Esophagus muscularis mucosa (tissue), 4 donors: ENCODE results near the gene COPE. TPM values are rescaled to one million over a fixed set of nuclear protein-coding genes. Genes with fewer than 3 reads are reported as not detected.

Source experiments
- DNase-seq: peaks from one replicate; pipeline ENCODE4 v3.0.0-alpha.2; 2017; ENCODE audit errors: extremely low spot score
- H3K27ac ChIP-seq, 4 donors: fragments of 200-600 bp; sonication (generic); replicated peaks in 1 of 4; 1 replicate in 3 of 4; 2 replicates in 1 of 4; pipeline ENCODE4 v1.5.1; 2016 to 2019; ENCODE audit warnings: mild to moderate bottlenecking in 1 of 4
- H3K27me3 ChIP-seq, 4 donors: fragments of 200-600 bp; sonication (generic); one replicate each; pipeline versions ENCODE4 v1.5.1 to v1.6.0; 2016 to 2019
- H3K36me3 ChIP-seq, 4 donors: fragments of 200-600 bp; sonication (generic); one replicate each; pipeline ENCODE4 v1.5.1; 2016 to 2019
- H3K4me1 ChIP-seq, 4 donors: fragments of 200-600 bp; sonication (generic); one replicate each; pipeline ENCODE4 v1.5.1; 2016 to 2019
- H3K4me3 ChIP-seq, 4 donors: fragments of 200-600 bp; sonication (generic); 1 replicate in 2 of 4; 2 replicates in 2 of 4; pipeline ENCODE4 v1.5.1; 2016 to 2019; ENCODE audit warnings: mild to moderate bottlenecking in 4 of 4, moderate library complexity in 1 of 4
- H3K9me3 ChIP-seq, 4 donors: fragments of 200-600 bp; sonication (generic); 1 replicate in 3 of 4; 2 replicates in 1 of 4; pipeline ENCODE4 v1.5.1; 2016 to 2019
- CTCF ChIP-seq, 3 experiments: fragments of 200-600 bp in 2 of 3; fragments of 450-650 bp in 1 of 3; sonication (generic) in 2 of 3; IDR thresholded peaks; one replicate each; pipeline ENCODE4 v1.5.1; 2017 to 2019; ENCODE audit warnings: antibody characterized with exemption in 3 of 3, mild to moderate bottlenecking in 2 of 3, moderate library complexity in 1 of 3
- EP300 ChIP-seq: sonication (generic); formaldehyde crosslinking; IDR thresholded peaks from one replicate; pipeline ENCODE4 v1.6.1; 2017; ENCODE audit warnings: antibody characterized with exemption
- POLR2A ChIP-seq: fragments of 450-650 bp; IDR thresholded peaks from one replicate; pipeline ENCODE4 v1.6.1; 2017; ENCODE audit warnings: antibody characterized with exemption, moderate library complexity, mild to moderate bottlenecking, low read depth
- POLR2AphosphoS5 ChIP-seq, 2 donors: sonication (generic); formaldehyde crosslinking; IDR thresholded peaks; one replicate each; pipeline ENCODE4 v1.6.1; 2017; ENCODE audit warnings: antibody characterized with exemption in 2 of 2
- WGBS: methylation state at CpG from one replicate; pipeline ENCODE4 v1.1.5; 2018; 5-methylcytosine and 5-hydroxymethylcytosine counted together
- intact Hi-C: fragments of 100-400 bp; cut with DNase I; formaldehyde crosslinking; loops from one replicate; pipeline ENCODE4 v1.15.1; 2023
- total RNA-seq, 4 donors: library from RNA; depleted of rRNA; stranded (reverse); fragments of >200 nt; gene quantifications; one replicate each; pipeline versions ENCODE4 v1.1.0 to v1.2.1, GENCODE V29; 2016

COPE gene
- total RNA-seq, 4 donors from 2014 or later = 173 to 231 (median 210) TPM

DNA sequence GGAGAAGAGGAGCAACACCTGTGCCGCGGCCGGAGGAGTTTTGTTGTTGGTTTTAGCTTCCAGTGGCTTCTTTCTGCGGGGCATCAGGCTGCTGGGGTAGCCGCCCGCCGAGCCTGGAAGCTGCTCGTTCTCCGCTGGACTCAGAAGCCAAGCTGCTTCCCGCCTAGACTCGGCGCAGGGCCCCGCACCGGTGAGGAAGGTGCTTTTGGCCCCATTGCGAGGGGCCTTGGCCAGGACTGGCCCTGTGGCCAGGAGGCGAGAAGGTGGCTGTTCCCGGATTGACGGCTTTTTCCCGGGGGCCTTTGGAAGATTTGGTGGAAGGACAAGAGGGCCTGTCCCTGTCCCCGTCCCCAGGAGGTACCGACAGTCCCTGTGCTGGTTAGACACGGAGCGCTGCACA lies 52.0 kb downstream of the COPE start:
- peaks cover 48 to 65% (median 63%) of the 10 kb centered on the region in 4 donors for H3K36me3 ChIP-seq
- H3K4me1 ChIP-seq = peaks cover 23 to 37% (median 32%) of the 10 kb centered on the region in 4 donors
- no peak overlapping the region for H3K27ac ChIP-seq
- 84% methylated on average over 10 of the region's 23 CpGs for whole genome bisulfite sequencing
- DNase-seq = no peak
- peaks cover 0 to 28% (median 11%) of the 10 kb centered on the region in 4 donors for H3K27me3 ChIP-seq
- intact Hi-C loops = no loop called here
- no peaks in the 10 kb centered on the region for H3K9me3 ChIP-seq
- no peak for TF ChIP-seq POLR2AphosphoS5 (IDR thresholded peaks at IDR 0.05)
- TF ChIP-seq EP300 = no peak
- TF ChIP-seq CTCF (IDR thresholded peaks at IDR 0.05) = no peak
- TF ChIP-seq POLR2A = no peak
- H3K4me3 ChIP-seq = no peak overlapping the region

GRCh38 chr19:18866800-18867123 lies 52.4 kb downstream of the COPE start:
- Histone ChIP-seq H3K4me1 (peaks cover 23 to 37% (median 32%) of the 10 kb centered on the region in 4 donors), H3K27me3 (peaks cover 0 to 28% (median 11%) of the 10 kb centered on the region in 4 donors), H3K9me3 (no peaks in the 10 kb centered on the region), H3K27ac (no peak overlapping the region), H3K36me3 (peaks cover 52 to 69% (median 67%) of the 10 kb centered on the region in 4 donors), H3K4me3 (no peak overlapping the region)
- 62% methylated on average over 16 of the region's 17 CpGs for WGBS
- peak in 1 of 3 experiments; percentile 18 for TF ChIP-seq CTCF (IDR thresholded peaks at IDR 0.05)
- no peak for TF ChIP-seq POLR2A
- intact Hi-C loops = no loop called here
- DNase-seq = no peak

- Histone ChIP-seq H3K4me3 (no peak overlapping the region), H3K4me1 (peaks cover 23 to 37% (median 32%) of the 10 kb centered on the region in 4 donors), H3K27me3 (peaks cover 0 to 28% (median 11%) of the 10 kb centered on the region in 4 donors), H3K27ac (no peak overlapping the region), H3K9me3 (no peaks in the 10 kb centered on the region), H3K36me3 (peaks cover 56 to 75% (median 73%) of the 10 kb centered on the region in 4 donors)
- TF ChIP-seq CTCF (IDR thresholded peaks at IDR 0.05) (peak in 2 of 3 experiments; percentile 92 to 97), POLR2A (no peak), EP300 (no peak), POLR2AphosphoS5 (IDR thresholded peaks at IDR 0.05) (peak in 1 of 2 donors; percentile 43)
- WGBS = 37% methylated on average over 33 of the region's 38 CpGs
- intact Hi-C loops = no loop called here
- no peak for DNase-seq
Measured at GRCh38 chr19:18865973-18866799, 53.0 kb downstream of the COPE start.

- Histone ChIP-seq H3K27ac (no peak overlapping the region), H3K27me3 (peaks cover 0 to 23% (median 10%) of the 10 kb centered on the region in 4 donors), H3K4me1 (peaks cover 25 to 39% (median 31%) of the 10 kb centered on the region in 4 donors), H3K36me3 (peaks cover 64 to 83% (median 82%) of the 10 kb centered on the region in 4 donors), H3K9me3 (no peaks in the 10 kb centered on the region), H3K4me3 (no peak overlapping the region)
- no peak for TF ChIP-seq POLR2AphosphoS5 (IDR thresholded peaks at IDR 0.05)
- TF ChIP-seq EP300 = no peak
- TF ChIP-seq POLR2A = no peak
- no peak for TF ChIP-seq CTCF (IDR thresholded peaks at IDR 0.05)
- 82% methylated on average over 14 of the region's 27 CpGs for WGBS
- intact Hi-C loops = no loop called here
- DNase-seq = no peak
Measured at GRCh38 chr19:18865106-18865972, 53.8 kb downstream of the COPE start.
